GM12892 (cell line): ENCODE measurements around the gene DUSP28.

Experiments
- DNase-seq: peaks from one replicate; pipeline ENCODE4 v3.0.0; 2011; ENCODE audit not compliant: insufficient read length
- FAIRE-seq: peaks from 2 replicates; lab custom pipeline; 2011; peaks lifted over from hg19 to GRCh38; lab: Jason Lieb, UNC
- POLR2A ChIP-seq: IDR thresholded peaks from 2 replicates; pipeline ENCODE4 v1.6.1; 2011; ENCODE audit warnings: low read depth, low read length, control low read depth
- POLR2AphosphoS5 ChIP-seq: IDR thresholded peaks from 2 replicates; pipeline ENCODE4 v1.6.1; 2011; ENCODE audit warnings: low read depth, low read length, control low read depth
- TAF1 ChIP-seq: IDR thresholded peaks from 2 replicates; pipeline ENCODE4 v1.6.1; 2011; ENCODE audit warnings: low read depth, mild to moderate bottlenecking, control low read depth, low read length, borderline replicate concordance

Gene DUSP28

GRCh38 chr2:240603846-240604245, 43.7 kb downstream of the DUSP28 start:
- TF ChIP-seq POLR2AphosphoS5 = no peak
- no peak for TF ChIP-seq POLR2A
- TF ChIP-seq TAF1 = no peak
- FAIRE-seq (no peak), DNase-seq (no peak)

- no peak for TF ChIP-seq TAF1
- no peak for TF ChIP-seq POLR2A
- TF ChIP-seq POLR2AphosphoS5 = no peak
- no peak for FAIRE-seq
- no peak for DNase-seq
These were observed 44.3 kb downstream of the DUSP28 start for GRCh38 chr2:240604291-240604938.

GRCh38 chr2:240604939-240605716, 45.0 kb downstream of the DUSP28 start:
- no peak for FAIRE-seq
- no peak for DNase-seq
- no peak for TF ChIP-seq POLR2AphosphoS5
- no peak for TF ChIP-seq POLR2A
- no peak for TF ChIP-seq TAF1

GRCh38 chr2:240605867-240606743, 45.9 kb downstream of the DUSP28 start:
- TF ChIP-seq POLR2AphosphoS5 (no peak), TAF1 (no peak), POLR2A (no peak)
- DNase-seq = peak; percentile 5
- FAIRE-seq = no peak

- no peak for TF ChIP-seq POLR2AphosphoS5
- TF ChIP-seq TAF1 = no peak
- no peak for TF ChIP-seq POLR2A
- FAIRE-seq (no peak), DNase-seq (no peak)
These were observed 51.5 kb downstream of the DUSP28 start for GRCh38 chr2:240611601-240612210.
